HEK293 (cell line): ENCODE results near the gene GJC1.
A peak's percentile ranks its signal among the peaks of the same experiment; 100 is the strongest.

Experiments
- CTCF ChIA-PET: fragments of 350-600 bp; formaldehyde crosslinking; extraction: SDS; loops from one replicate; lab custom pipeline; 2021; ENCODE audit warnings: antibody characterized with exemption; lab: Yijun Ruan, JAX
- POLR2A ChIA-PET: fragments of 300-600 bp; formaldehyde crosslinking; extraction: SDS; loops from one replicate; lab custom pipeline; 2020; ENCODE audit warnings: antibody characterized with exemption, inconsistent platforms; lab: Yijun Ruan, JAX
- H3K27ac ChIP-seq: fragments of 200-500 bp; sonication (Bioruptor generic); 2 replicates; pipeline ENCODE4 v1.5.1; 2014; ENCODE audit warnings: low read depth, low read length, control low read depth, inconsistent platforms; ENCODE audit errors: extremely low read depth
- H3K36me3 ChIP-seq, 2 experiments: fragments of 200-500 bp in 1 of 2; sonication (Bioruptor generic) in 1 of 2; 1 replicate in 1 of 2; 2 replicates in 1 of 2; pipeline ENCODE4 v1.5.1; 2014 to 2017; ENCODE audit warnings: inconsistent platforms in 2 of 2, low read length in 2 of 2; ENCODE audit not compliant: control insufficient read depth in 2 of 2, insufficient read depth in 1 of 2
- H3K4me1 ChIP-seq: fragments of 200-500 bp; sonication (Bioruptor generic); 2 replicates; pipeline ENCODE4 v1.5.1; 2014; ENCODE audit warnings: mild to moderate bottlenecking, low read length, inconsistent platforms; ENCODE audit not compliant: control insufficient read depth, insufficient read depth
- H3K4me3 ChIP-seq: 2 replicates; pipeline ENCODE4 v1.5.1; 2011; ENCODE audit warnings: low read depth, mild to moderate bottlenecking, control low read depth, low read length, moderate library complexity
- H3K9me3 ChIP-seq: fragments of 200-500 bp; sonication (Bioruptor generic); 2 replicates; pipeline ENCODE4 v1.5.1; 2014; ENCODE audit warnings: low read depth, low read length, inconsistent platforms; ENCODE audit not compliant: control insufficient read depth, insufficient read depth
- GFI1B ChIP-seq: fragments of 450-650 bp; formaldehyde crosslinking; IDR thresholded peaks from 2 replicates; pipeline ENCODE4 v1.5.1; 2016; ENCODE audit warnings: missing biosample characterization, missing genetic modification characterization
- GLIS1 ChIP-seq: fragments of 450-650 bp; formaldehyde crosslinking; IDR thresholded peaks from 2 replicates; pipeline ENCODE4 v1.5.1; 2016; ENCODE audit warnings: missing biosample characterization, missing genetic modification characterization
- KLF16 ChIP-seq: fragments of 450-650 bp; formaldehyde crosslinking; IDR thresholded peaks from 2 replicates; pipeline ENCODE4 v1.5.1; 2017; ENCODE audit warnings: missing biosample characterization, missing genetic modification characterization
- PRDM10 ChIP-seq: fragments of 450-650 bp; formaldehyde crosslinking; IDR thresholded peaks from 2 replicates; pipeline ENCODE4 v1.5.1; 2016; ENCODE audit warnings: missing biosample characterization, missing genetic modification characterization
- RBAK ChIP-seq: fragments of 450-650 bp; formaldehyde crosslinking; IDR thresholded peaks from 2 replicates; pipeline ENCODE4 v1.5.1; 2016; ENCODE audit warnings: missing biosample characterization, missing genetic modification characterization
- ZBTB20 ChIP-seq: fragments of 450-650 bp; formaldehyde crosslinking; IDR thresholded peaks from 2 replicates; pipeline ENCODE4 v1.5.1; 2016; ENCODE audit warnings: missing biosample characterization, missing genetic modification characterization
- ZBTB49 ChIP-seq: fragments of 450-650 bp; formaldehyde crosslinking; IDR thresholded peaks from 2 replicates; pipeline ENCODE4 v1.5.1; 2016; ENCODE audit warnings: missing biosample characterization, missing genetic modification characterization, low read depth
- ZBTB6 ChIP-seq: fragments of 450-650 bp; formaldehyde crosslinking; IDR thresholded peaks from 2 replicates; pipeline ENCODE4 v1.5.1; 2017; ENCODE audit warnings: missing biosample characterization, missing genetic modification characterization
- ZBTB8A ChIP-seq: fragments of 450-650 bp; formaldehyde crosslinking; IDR thresholded peaks from 2 replicates; pipeline ENCODE4 v1.5.1; 2016; ENCODE audit warnings: missing biosample characterization, missing genetic modification characterization
- ZFP37 ChIP-seq: fragments of 450-650 bp; formaldehyde crosslinking; IDR thresholded peaks from 2 replicates; pipeline ENCODE4 v1.5.1; 2016; ENCODE audit warnings: missing biosample characterization, missing genetic modification characterization
- ZNF202 ChIP-seq: fragments of 450-650 bp; formaldehyde crosslinking; IDR thresholded peaks from 2 replicates; pipeline ENCODE4 v1.5.1; 2016; ENCODE audit warnings: missing biosample characterization, missing genetic modification characterization, borderline replicate concordance
- ZNF223 ChIP-seq: fragments of 450-650 bp; formaldehyde crosslinking; IDR thresholded peaks from 2 replicates; pipeline ENCODE4 v1.5.1; 2016; ENCODE audit warnings: missing biosample characterization, missing genetic modification characterization
- ZNF26 ChIP-seq: fragments of 450-650 bp; formaldehyde crosslinking; IDR thresholded peaks from 2 replicates; pipeline ENCODE4 v1.5.1; 2016; ENCODE audit warnings: missing biosample characterization, missing genetic modification characterization
- ZNF292 ChIP-seq: fragments of 450-650 bp; formaldehyde crosslinking; IDR thresholded peaks from 2 replicates; pipeline ENCODE4 v1.5.1; 2016; ENCODE audit warnings: low read depth, missing biosample characterization, missing genetic modification characterization, borderline replicate concordance
- ZNF324 ChIP-seq: fragments of 450-650 bp; formaldehyde crosslinking; IDR thresholded peaks from 2 replicates; pipeline ENCODE4 v1.5.1; 2016; ENCODE audit warnings: missing biosample characterization, missing genetic modification characterization
- ZNF391 ChIP-seq: fragments of 450-650 bp; formaldehyde crosslinking; IDR thresholded peaks from 2 replicates; pipeline ENCODE4 v1.5.1; 2016; ENCODE audit warnings: low read depth, missing biosample characterization, missing genetic modification characterization, borderline replicate concordance
- ZNF768 ChIP-seq: fragments of 450-650 bp; formaldehyde crosslinking; IDR thresholded peaks from 2 replicates; pipeline ENCODE4 v1.5.1; 2018; ENCODE audit warnings: missing biosample characterization, mild to moderate bottlenecking, missing genetic modification characterization
- ZNF837 ChIP-seq: fragments of 450-650 bp; formaldehyde crosslinking; IDR thresholded peaks from 2 replicates; pipeline ENCODE4 v1.5.1; 2016; ENCODE audit warnings: missing biosample characterization, missing genetic modification characterization

GJC1 gene

GRCh38 chr17:44850612-44851011 lies 20.5 kb upstream of the GJC1 start:
- peaks cover 45 to 62% of the 10 kb centered on the region in 2 experiments for H3K36me3 ChIP-seq
- no peak overlapping the region for H3K4me3 ChIP-seq

GRCh38 chr17:44850025-44850424 lies 19.9 kb upstream of the GJC1 start:
- POLR2A ChIA-PET = no interaction called here
- Histone ChIP-seq H3K9me3 (no peaks in the 10 kb centered on the region), H3K4me3 (no peak overlapping the region), H3K36me3 (peaks cover 39 to 57% of the 10 kb centered on the region in 2 experiments)
- TF ChIP-seq ZBTB8A (tag by site-specific recombination) (no peak), ZNF292 (tag by site-specific recombination) (no peak), PRDM10 (tag by site-specific recombination) (0 out of 2 replicates have a peak, but pooled peaks have one; percentile 25), KLF16 (tag by site-specific recombination) (no peak)
- TF ChIP-seq, all 188 proteins: peak for 1
- H3K4me1 ChIP-seq = no peaks in the 10 kb centered on the region
- CTCF ChIA-PET = interaction anchor here (1.3 to 8.0 kb wide), 2 partner anchors 15 to 71 kb away, joined by 3 to 56 read pairs; no protein-coding TSS in a partner anchor
- no peak overlapping the region for H3K27ac ChIP-seq

More at GRCh38 chr17:44850612-44851011, 20.5 kb upstream of the GJC1 start:
- no peak for TF ChIP-seq ZFP37 (tag by site-specific recombination)
- no peak for TF ChIP-seq GFI1B (tag by site-specific recombination)
- TF ChIP-seq RBAK (tag by site-specific recombination) = no peak
- no peak for TF ChIP-seq ZNF223 (tag by site-specific recombination)
- TF ChIP-seq ZBTB49 (tag by site-specific recombination) = no peak
- TF ChIP-seq ZNF292 (tag by site-specific recombination) = no peak
- no peak for TF ChIP-seq ZNF324 (tag by site-specific recombination)
- no peak for TF ChIP-seq ZNF26
- TF ChIP-seq ZBTB20 (tag by site-specific recombination) = no peak
- TF ChIP-seq ZNF391 = no peak
- no peak for TF ChIP-seq ZNF768 (tag by site-specific recombination)
- no peak for TF ChIP-seq GLIS1 (tag by site-specific recombination)
- TF ChIP-seq ZBTB6 = no peak
- no peak for TF ChIP-seq ZNF837 (tag by site-specific recombination)
- TF ChIP-seq ZNF202 (tag by site-specific recombination) = no peak
- ChIA-PET POLR2A (no interaction called here), CTCF (interaction anchor here (1.3 to 8.0 kb wide), 2 partner anchors 14 to 71 kb away, joined by 3 to 56 read pairs; no protein-coding TSS in a partner anchor)
- no peaks in the 10 kb centered on the region for H3K4me1 ChIP-seq
- no peak overlapping the region for H3K27ac ChIP-seq
- no peaks in the 10 kb centered on the region for H3K9me3 ChIP-seq
